Measurements from ENCODE around the gene IGSF1.

GRCh38 chrX:131237363-131237762 is 51.7 kb downstream of the IGSF1 start:
- TF ChIP-seq CTCF (IDR thresholded peaks at IDR 0.05; ENCODE audit: low read depth, low read length): no peak
- no peak for TF ChIP-seq EZH2phosphoT487 (IDR thresholded peaks at IDR 0.05; ENCODE audit: low read depth)
